ENCODE data around the gene PRKG1. TPM values are rescaled to one million over a fixed set of nuclear protein-coding genes. Genes with fewer than 3 reads are reported as not detected.

PRKG1 gene
- total and polyA plus RNA-seq, 2 of the 8 experiments (the other 6 are each of a cell fraction or from before 2014, with no cell fraction given): 4.2 to 15.2 TPM

DNA sequence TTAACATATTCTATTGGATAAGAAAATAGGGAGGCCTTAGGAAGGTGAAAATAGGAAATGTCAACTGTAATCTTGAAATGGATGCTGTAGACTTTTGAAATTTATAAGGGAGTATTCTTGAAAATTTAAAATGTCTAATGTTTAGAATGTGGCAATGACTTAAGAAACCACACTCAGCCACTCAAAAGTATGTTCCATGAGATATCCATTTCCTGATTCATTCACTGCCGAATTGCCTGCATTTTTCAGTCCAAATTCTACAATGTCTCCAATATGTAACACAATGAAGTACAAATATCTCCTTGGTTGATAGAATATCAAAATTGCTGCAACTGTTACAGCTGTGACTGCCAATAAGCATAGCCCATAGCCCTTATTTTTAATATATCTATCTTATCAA lies 25.9 kb downstream of the PRKG1 start:
- DNase-seq (ENCODE audit: low read depth in 1 of 2, low spot score in 2 of 2): no peak
- H3K9me3 ChIP-seq (ENCODE audit: insufficient read depth in 2 of 2, low read depth in 1 of 2, low read length in 1 of 2): no peaks in the 10 kb centered on the region
- no peak overlapping the region for H3K56ac ChIP-seq (replicated peaks; ENCODE audit: insufficient read length, low read depth, low read length)
- POLR2A ChIA-PET (ENCODE audit: partially characterized antibody): no interaction called here
- no peaks in the 10 kb centered on the region; a peak in 2 of 4 replicates for H3K79me2 ChIP-seq (ENCODE audit: control insufficient read depth in 1 of 2, insufficient read depth in 2 of 2, low read length in 2 of 2)
- H3K4me3 ChIP-seq (ENCODE audit: extremely low read depth in 1 of 4, insufficient read depth in 2 of 4, low read depth in 3 of 4, low read length in 4 of 4): no peak overlapping the region
- peaks cover 0 to 1% (median 0%) of the 10 kb centered on the region in 4 experiments; a peak in 1 of 7 replicates for H3K27me3 ChIP-seq (replicated peaks in 1 of 4; ENCODE audit: control insufficient read depth in 3 of 4, extremely low read depth in 1 of 4, insufficient read depth in 3 of 4, low read length in 3 of 4)
- H3K9ac ChIP-seq (replicated peaks in 1 of 4; ENCODE audit: extremely low read depth in 1 of 4, low read depth in 3 of 4, low read length in 3 of 4): no peak overlapping the region
- H2AFZ ChIP-seq (ENCODE audit: low read length): no peak overlapping the region
- H2BK5ac ChIP-seq (ENCODE audit: low read depth, low read length): no peak overlapping the region
- no peak for FAIRE-seq
- no peaks in the 10 kb centered on the region for H4K20me1 ChIP-seq (replicated peaks in 1 of 2; ENCODE audit: control insufficient read depth in 1 of 2, insufficient read depth in 2 of 2, low read length in 2 of 2)
- no peak overlapping the region for H2BK20ac ChIP-seq (ENCODE audit: low read length)
- H3K4me2 ChIP-seq (ENCODE audit: insufficient read depth in 1 of 2, low read depth in 2 of 2, low read length in 2 of 2): no peak overlapping the region
- no peak overlapping the region for H2BK15ac ChIP-seq (ENCODE audit: low read length)
- no peak overlapping the region for H3K18ac ChIP-seq (ENCODE audit: extremely low read depth, low read length)
- H3K27ac ChIP-seq (ENCODE audit: low read depth, low read length): no peak overlapping the region
- no peak overlapping the region for H4K5ac ChIP-seq (ENCODE audit: insufficient read length, low read depth, low read length)
- H3K4ac ChIP-seq (replicated peaks; ENCODE audit: insufficient read length, low read depth, low read length): no peak overlapping the region
- H2AK5ac ChIP-seq (ENCODE audit: low read depth, low read length): no peak overlapping the region
- H2BK120ac ChIP-seq (replicated peaks; ENCODE audit: low read depth, low read length): no peak overlapping the region
- CTCF ChIA-PET (ENCODE audit: partially characterized antibody): no interaction called here
- H4K91ac ChIP-seq (replicated peaks; ENCODE audit: insufficient read length, low read length): no peak overlapping the region
- H3K14ac ChIP-seq (ENCODE audit: insufficient read length): no peak overlapping the region
- H3K36me3 ChIP-seq (ENCODE audit: control insufficient read depth in 2 of 4, insufficient read depth in 4 of 4, low read length in 3 of 4): no peaks in the 10 kb centered on the region
- H4K8ac ChIP-seq (ENCODE audit: extremely low read depth, insufficient read depth, low read length): no peak overlapping the region
- no peak overlapping the region for H2BK12ac ChIP-seq (ENCODE audit: low read depth, low read length)
- H3K79me1 ChIP-seq (ENCODE audit: low read depth, low read length): no peaks in the 10 kb centered on the region; the same call in 1 of the 2 replicates
- H3K23ac ChIP-seq (ENCODE audit: insufficient read length): no peak overlapping the region
- WGBS, 2 experiments (ENCODE audit: extremely low coverage in 1 of 2, insufficient coverage in 1 of 2, insufficient read length in 1 of 2, insufficient replicate concordance in 2 of 2, low coverage in 1 of 2, low lambda C conversion rate in 2 of 2, missing lambda C conversion rate in 1 of 2): 96% methylated on average over 1 of the region's 1 CpG; no CpG with 5 or more reads in 1 of the 2 experiments
- H3K4me1 ChIP-seq (replicated peaks in 1 of 4; ENCODE audit: control insufficient read depth in 3 of 4, insufficient read depth in 4 of 4, low read length in 3 of 4): 0 out of 7 replicates have a peak, but pooled peaks cover 0 to 2% (median 0%) of the 10 kb centered on the region in 4 experiments
- no peaks in the 10 kb centered on the region; the same call in 1 of the 2 replicates for H3K23me2 ChIP-seq (ENCODE audit: low read depth, low read length)
- TF ChIP-seq JUND (IDR thresholded peaks at IDR 0.05; ENCODE audit: low read length) (no peak), RAD21 (IDR thresholded peaks at IDR 0.05 in 1 of 2, conservative IDR thresholded peaks at IDR 0.05 in 1 of 2; ENCODE audit: low read depth in 2 of 2, low read length in 2 of 2) (no peak), FOSL1 (IDR thresholded peaks at IDR 0.05; ENCODE audit: insufficient read depth, low read depth, low read length) (no peak), YY1 (IDR thresholded peaks at IDR 0.05; ENCODE audit: low read depth, low read length) (no peak)

Data from H1 (cell line).